Measurements from ENCODE around the gene KLRF2.

KLRF2 gene

GRCh38 chr12:9906873-9907272 lies 25.6 kb downstream of the KLRF2 start:
- DNase-seq: no peak
- Histone ChIP-seq H2BK12ac (ENCODE audit: low read length) (no peak overlapping the region), H3K27ac (ENCODE audit: low read depth, low read length) (no peak overlapping the region), H2BK5ac (ENCODE audit: low read depth, low read length, poor library complexity) (no peak overlapping the region), H4K12ac (ENCODE audit: low read depth, low read length) (no peak overlapping the region), H2BK120ac (ENCODE audit: insufficient read depth, low read length, poor library complexity) (no peak overlapping the region), H2AFZ (ENCODE audit: insufficient read depth, low read length, poor library complexity) (no peak overlapping the region), H3K4me3 (ENCODE audit: low read depth, low read length) (no peak overlapping the region), H4K91ac (ENCODE audit: low read depth, low read length) (no peak overlapping the region), H3K4ac (ENCODE audit: low read depth, low read length) (no peak overlapping the region), H3K9me3 (ENCODE audit: insufficient read depth, low read depth, low read length) (peaks cover 17% of the 10 kb centered on the region), H3K9ac (ENCODE audit: low read length) (no peak overlapping the region), H3K4me1 (ENCODE audit: control insufficient read depth in 1 of 2, insufficient read depth in 2 of 2, low read length in 2 of 2) (no peaks in the 10 kb centered on the region), H3K23ac (ENCODE audit: low read length) (no peak overlapping the region), H3K27me3 (ENCODE audit: insufficient read depth, low read length) (no peaks in the 10 kb centered on the region), H4K8ac (ENCODE audit: low read depth, low read length) (no peak overlapping the region), H3K36me3 (ENCODE audit: control insufficient read depth in 1 of 2, insufficient read depth in 2 of 2, low read length in 2 of 2) (no peaks in the 10 kb centered on the region), H3K79me1 (ENCODE audit: low read length) (no peaks in the 10 kb centered on the region), H3K4me2 (ENCODE audit: low read length) (no peak overlapping the region), H3K14ac (ENCODE audit: low read length) (no peak overlapping the region), H3K79me2 (ENCODE audit: control insufficient read depth, insufficient read depth, low read length, poor library complexity) (no peaks in the 10 kb centered on the region), H2AK5ac (ENCODE audit: low read length) (no peak overlapping the region), H3K18ac (ENCODE audit: low read length) (no peak overlapping the region)
- no CpG with 5 or more reads among the region's 2 CpGs for WGBS (ENCODE audit: extremely low coverage, insufficient coverage, insufficient read length)

GRCh38 chr12:9907769-9908168 lies 26.5 kb downstream of the KLRF2 start:
- no peak overlapping the region for H3K14ac ChIP-seq (ENCODE audit: low read length)
- no peak overlapping the region for H2AK5ac ChIP-seq (ENCODE audit: low read length)
- no peak overlapping the region for H3K9ac ChIP-seq (ENCODE audit: low read length)
- H3K27me3 ChIP-seq (ENCODE audit: insufficient read depth, low read length): no peaks in the 10 kb centered on the region
- H4K8ac ChIP-seq (ENCODE audit: low read depth, low read length): no peak overlapping the region
- H3K79me2 ChIP-seq (ENCODE audit: control insufficient read depth, insufficient read depth, low read length, poor library complexity): no peaks in the 10 kb centered on the region
- no peaks in the 10 kb centered on the region for H3K79me1 ChIP-seq (ENCODE audit: low read length)
- no peak for DNase-seq
- no peaks in the 10 kb centered on the region for H3K36me3 ChIP-seq (ENCODE audit: control insufficient read depth in 1 of 2, insufficient read depth in 2 of 2, low read length in 2 of 2)
- H3K18ac ChIP-seq (ENCODE audit: low read length): no peak overlapping the region
- H2AFZ ChIP-seq (ENCODE audit: insufficient read depth, low read length, poor library complexity): no peak overlapping the region
- no peaks in the 10 kb centered on the region for H3K4me1 ChIP-seq (ENCODE audit: control insufficient read depth in 1 of 2, insufficient read depth in 2 of 2, low read length in 2 of 2)
- H2BK12ac ChIP-seq (ENCODE audit: low read length): no peak overlapping the region
- H4K91ac ChIP-seq (ENCODE audit: low read depth, low read length): no peak overlapping the region
- no peak overlapping the region for H3K27ac ChIP-seq (ENCODE audit: low read depth, low read length)
- no peak overlapping the region for H3K4ac ChIP-seq (ENCODE audit: low read depth, low read length)
- H2BK5ac ChIP-seq (ENCODE audit: low read depth, low read length, poor library complexity): no peak overlapping the region
- no peak overlapping the region for H3K4me2 ChIP-seq (ENCODE audit: low read length)
- H2BK120ac ChIP-seq (ENCODE audit: insufficient read depth, low read length, poor library complexity): no peak overlapping the region
- H3K4me3 ChIP-seq (ENCODE audit: low read depth, low read length): no peak overlapping the region
- no peak overlapping the region for H4K12ac ChIP-seq (ENCODE audit: low read depth, low read length)
- no peak overlapping the region for H3K23ac ChIP-seq (ENCODE audit: low read length)
- H3K9me3 ChIP-seq (ENCODE audit: insufficient read depth, low read depth, low read length): peaks cover 20% of the 10 kb centered on the region
- no CpG with 5 or more reads among the region's 7 CpGs for WGBS (ENCODE audit: extremely low coverage, insufficient coverage, insufficient read length)

- no peak overlapping the region for H3K4me2 ChIP-seq (ENCODE audit: low read length)
- H3K27ac ChIP-seq (ENCODE audit: low read depth, low read length): no peak overlapping the region
- no peak overlapping the region for H2BK5ac ChIP-seq (ENCODE audit: low read depth, low read length, poor library complexity)
- H2AK5ac ChIP-seq (ENCODE audit: low read length): no peak overlapping the region
- H3K36me3 ChIP-seq (ENCODE audit: control insufficient read depth in 1 of 2, insufficient read depth in 2 of 2, low read length in 2 of 2): no peaks in the 10 kb centered on the region
- H3K18ac ChIP-seq (ENCODE audit: low read length): no peak overlapping the region
- H3K23ac ChIP-seq (ENCODE audit: low read length): no peak overlapping the region
- no peaks in the 10 kb centered on the region for H3K79me2 ChIP-seq (ENCODE audit: control insufficient read depth, insufficient read depth, low read length, poor library complexity)
- H2BK12ac ChIP-seq (ENCODE audit: low read length): no peak overlapping the region
- H4K91ac ChIP-seq (ENCODE audit: low read depth, low read length): no peak overlapping the region
- H2AFZ ChIP-seq (ENCODE audit: insufficient read depth, low read length, poor library complexity): no peak overlapping the region
- H3K9me3 ChIP-seq (ENCODE audit: insufficient read depth, low read depth, low read length): peaks cover 19% of the 10 kb centered on the region
- no peak overlapping the region for H3K4ac ChIP-seq (ENCODE audit: low read depth, low read length)
- no peak overlapping the region for H3K9ac ChIP-seq (ENCODE audit: low read length)
- no peak for DNase-seq
- no peak overlapping the region for H4K12ac ChIP-seq (ENCODE audit: low read depth, low read length)
- no peaks in the 10 kb centered on the region for H3K27me3 ChIP-seq (ENCODE audit: insufficient read depth, low read length)
- H3K4me1 ChIP-seq (ENCODE audit: control insufficient read depth in 1 of 2, insufficient read depth in 2 of 2, low read length in 2 of 2): no peaks in the 10 kb centered on the region
- H3K4me3 ChIP-seq (ENCODE audit: low read depth, low read length): no peak overlapping the region
- no CpG with 5 or more reads among the region's 4 CpGs for WGBS (ENCODE audit: extremely low coverage, insufficient coverage, insufficient read length)
- H4K8ac ChIP-seq (ENCODE audit: low read depth, low read length): no peak overlapping the region
- H2BK120ac ChIP-seq (ENCODE audit: insufficient read depth, low read length, poor library complexity): no peak overlapping the region
- no peaks in the 10 kb centered on the region for H3K79me1 ChIP-seq (ENCODE audit: low read length)
- no peak overlapping the region for H3K14ac ChIP-seq (ENCODE audit: low read length)
Measured at GRCh38 chr12:9908350-9908749, 27.1 kb downstream of the KLRF2 start.

- H3K23ac ChIP-seq (ENCODE audit: low read length): no peak overlapping the region
- H3K27ac ChIP-seq (ENCODE audit: low read depth, low read length): no peak overlapping the region
- H3K18ac ChIP-seq (ENCODE audit: low read length): no peak overlapping the region
- H3K36me3 ChIP-seq (ENCODE audit: control insufficient read depth in 1 of 2, insufficient read depth in 2 of 2, low read length in 2 of 2): no peaks in the 10 kb centered on the region
- no peak overlapping the region for H3K14ac ChIP-seq (ENCODE audit: low read length)
- H2AFZ ChIP-seq (ENCODE audit: insufficient read depth, low read length, poor library complexity): no peak overlapping the region
- H4K91ac ChIP-seq (ENCODE audit: low read depth, low read length): no peak overlapping the region
- no peak overlapping the region for H4K12ac ChIP-seq (ENCODE audit: low read depth, low read length)
- no peaks in the 10 kb centered on the region for H3K4me1 ChIP-seq (ENCODE audit: control insufficient read depth in 1 of 2, insufficient read depth in 2 of 2, low read length in 2 of 2)
- H3K9ac ChIP-seq (ENCODE audit: low read length): no peak overlapping the region
- DNase-seq: no peak
- no peak overlapping the region for H4K8ac ChIP-seq (ENCODE audit: low read depth, low read length)
- H2BK5ac ChIP-seq (ENCODE audit: low read depth, low read length, poor library complexity): no peak overlapping the region
- no peaks in the 10 kb centered on the region for H3K79me2 ChIP-seq (ENCODE audit: control insufficient read depth, insufficient read depth, low read length, poor library complexity)
- no peak overlapping the region for H3K4me3 ChIP-seq (ENCODE audit: low read depth, low read length)
- H3K27me3 ChIP-seq (ENCODE audit: insufficient read depth, low read length): no peaks in the 10 kb centered on the region
- H3K4me2 ChIP-seq (ENCODE audit: low read length): no peak overlapping the region
- H3K4ac ChIP-seq (ENCODE audit: low read depth, low read length): no peak overlapping the region
- no peaks in the 10 kb centered on the region for H3K79me1 ChIP-seq (ENCODE audit: low read length)
- H3K9me3 ChIP-seq (ENCODE audit: insufficient read depth, low read depth, low read length): peaks cover 14% of the 10 kb centered on the region
- no peak overlapping the region for H2BK120ac ChIP-seq (ENCODE audit: insufficient read depth, low read length, poor library complexity)
- H2AK5ac ChIP-seq (ENCODE audit: low read length): no peak overlapping the region
- no peak overlapping the region for H2BK12ac ChIP-seq (ENCODE audit: low read length)
Measured at GRCh38 chr12:9909724-9910123, 28.4 kb downstream of the KLRF2 start.

Data from trophoblast cell (in vitro differentiated cells and primary cell).